ENCODE measurements around the gene DLG4.
"Not testable (repeated sequence)": the region's sequence is repeated elsewhere in the genome, so short reads cannot be mapped to it uniquely, and the experiment has no call there.

DLG4 gene

GRCh38 chr17:7184091-7184488, 35.5 kb downstream of the DLG4 start:
- Histone ChIP-seq H3K79me2 (ENCODE audit: insufficient read depth, low read length) (no peaks in the 10 kb centered on the region), H3K9me3 (ENCODE audit: insufficient read depth, low read length, severe bottlenecking) (no peaks in the 10 kb centered on the region), H3K9ac (ENCODE audit: low read depth, low read length) (no peak overlapping the region), H3K4me1 (ENCODE audit: insufficient read depth, low read length) (no peaks in the 10 kb centered on the region), H3K36me3 (ENCODE audit: insufficient read depth, low read length) (no peaks in the 10 kb centered on the region), H4K20me1 (ENCODE audit: insufficient read depth, low read length) (no peaks in the 10 kb centered on the region), H3K4me2 (ENCODE audit: insufficient read depth, low read length) (no peak overlapping the region), H3K4me3 (ENCODE audit: low read depth in 1 of 2, low read length in 2 of 2) (no peak overlapping the region), H2AFZ (ENCODE audit: low read depth, low read length) (no peak overlapping the region), H3K27ac (ENCODE audit: low read length) (no peak overlapping the region), H3K27me3 (ENCODE audit: insufficient read depth, low read length, poor library complexity) (no peaks in the 10 kb centered on the region)
- ATAC-seq (ENCODE audit: insufficient read depth, low read depth) (no peak), DNase-seq (no peak)
- no peak for TF ChIP-seq CTCF (IDR thresholded peaks at IDR 0.05; ENCODE audit: borderline replicate concordance, extremely low read depth, low read length, poor library complexity, severe bottlenecking)
- no peak for TF ChIP-seq EZH2 (IDR thresholded peaks at IDR 0.05; ENCODE audit: borderline replicate concordance, low read depth, low read length, severe bottlenecking)

GRCh38 chr17:7183433-7184090, 36.1 kb downstream of the DLG4 start:
- Histone ChIP-seq H3K27ac (ENCODE audit: low read length) (no peak overlapping the region), H3K27me3 (ENCODE audit: insufficient read depth, low read length, poor library complexity) (no peaks in the 10 kb centered on the region), H3K9ac (ENCODE audit: low read depth, low read length) (no peak overlapping the region), H2AFZ (ENCODE audit: low read depth, low read length) (no peak overlapping the region), H3K9me3 (ENCODE audit: insufficient read depth, low read length, severe bottlenecking) (no peaks in the 10 kb centered on the region), H4K20me1 (ENCODE audit: insufficient read depth, low read length) (no peaks in the 10 kb centered on the region), H3K4me1 (ENCODE audit: insufficient read depth, low read length) (no peaks in the 10 kb centered on the region), H3K4me3 (ENCODE audit: low read depth in 1 of 2, low read length in 2 of 2) (no peak overlapping the region), H3K36me3 (ENCODE audit: insufficient read depth, low read length) (no peaks in the 10 kb centered on the region), H3K79me2 (ENCODE audit: insufficient read depth, low read length) (no peaks in the 10 kb centered on the region), H3K4me2 (ENCODE audit: insufficient read depth, low read length) (no peak overlapping the region)
- no peak for DNase-seq
- no peak for ATAC-seq (ENCODE audit: insufficient read depth, low read depth)
- TF ChIP-seq EZH2 (IDR thresholded peaks at IDR 0.05; ENCODE audit: borderline replicate concordance, low read depth, low read length, severe bottlenecking) = no peak
- no peak for TF ChIP-seq CTCF (IDR thresholded peaks at IDR 0.05; ENCODE audit: borderline replicate concordance, extremely low read depth, low read length, poor library complexity, severe bottlenecking)

- H3K9ac ChIP-seq (ENCODE audit: low read depth, low read length); H3K4me2 ChIP-seq (ENCODE audit: insufficient read depth, low read length); H3K27ac ChIP-seq (ENCODE audit: low read length); H3K27me3 ChIP-seq (ENCODE audit: insufficient read depth, low read length, poor library complexity); H4K20me1 ChIP-seq (ENCODE audit: insufficient read depth, low read length); DNase-seq; ATAC-seq (ENCODE audit: insufficient read depth, low read depth); H3K4me3 ChIP-seq (ENCODE audit: low read depth in 1 of 2, low read length in 2 of 2); H3K36me3 ChIP-seq (ENCODE audit: insufficient read depth, low read length); H3K9me3 ChIP-seq (ENCODE audit: insufficient read depth, low read length, severe bottlenecking); H2AFZ ChIP-seq (ENCODE audit: low read depth, low read length); H3K79me2 ChIP-seq (ENCODE audit: insufficient read depth, low read length): not testable (repeated sequence)
- peaks cover 14% of the 10 kb centered on the region for H3K4me1 ChIP-seq (ENCODE audit: insufficient read depth, low read length)
Observed at GRCh38 chr17:7182101-7182500, 37.5 kb downstream of the DLG4 start.

GRCh38 chr17:7179317-7180254, 40.0 kb downstream of the DLG4 start, which contains the start of gene ASGR1:
ASGR1 (minus strand) TSS chr17:7179370; CDS start chr17:7178563, 807 bp downstream.
- Histone ChIP-seq H3K27ac (ENCODE audit: low read length) (no peak within 1 kb of the TSS), H2AFZ (ENCODE audit: low read depth, low read length) (peak within 1 kb of the TSS; percentile 92), H3K27me3 (ENCODE audit: insufficient read depth, low read length, poor library complexity) (no peaks in the 10 kb centered on the region), H3K79me2 (ENCODE audit: insufficient read depth, low read length) (no peaks in the 10 kb centered on the region), H3K4me2 (ENCODE audit: insufficient read depth, low read length) (peak within 1 kb of the TSS; percentile 83), H3K9ac (ENCODE audit: low read depth, low read length) (peak within 1 kb of the TSS; percentile 58; the same call in 1 of the 2 replicates), H3K4me3 (ENCODE audit: low read depth in 1 of 2, low read length in 2 of 2) (peak within 1 kb of the TSS in 1 of 2 experiments; percentile 58; a peak in 2 of 4 replicates), H3K36me3 (ENCODE audit: insufficient read depth, low read length) (no peaks in the 10 kb centered on the region), H3K4me1 (ENCODE audit: insufficient read depth, low read length) (peaks cover 16% of the 10 kb centered on the region), H3K9me3 (ENCODE audit: insufficient read depth, low read length, severe bottlenecking) (no peaks in the 10 kb centered on the region), H4K20me1 (ENCODE audit: insufficient read depth, low read length) (no peaks in the 10 kb centered on the region; the same call in 1 of the 2 replicates)
- no peak for TF ChIP-seq CTCF (IDR thresholded peaks at IDR 0.05; ENCODE audit: borderline replicate concordance, extremely low read depth, low read length, poor library complexity, severe bottlenecking)
- no peak for TF ChIP-seq EZH2 (IDR thresholded peaks at IDR 0.05; ENCODE audit: borderline replicate concordance, low read depth, low read length, severe bottlenecking)
- ATAC-seq (ENCODE audit: insufficient read depth, low read depth) = no peak
- DNase-seq = no peak
